ENCODE measurements around the gene SIX5.
"Not testable (repeated sequence)": the region's sequence is repeated elsewhere in the genome, so short reads cannot be mapped to it uniquely, and the experiment has no call there.

SIX5 gene

GRCh38 chr19:45768984-45769782, at the start of gene SIX5:
Gene SIX5 (minus strand): TSS chr19:45769252. CDS start chr19:45768844, 408 bp downstream.
- in situ Hi-C loops (cut with MboI; ENCODE audit: low sequenced_read_pairs), result no loop called here

- in situ Hi-C loops (cut with MboI; ENCODE audit: low sequenced_read_pairs), result no loop called here
These were observed 48.8 kb upstream of the SIX5 start for GRCh38 chr19:45817725-45818301.

- in situ Hi-C loops (cut with MboI; ENCODE audit: low sequenced_read_pairs), result no loop called here
These were observed 48.1 kb upstream of the SIX5 start for GRCh38 chr19:45817010-45817724.

- in situ Hi-C loops (cut with MboI; ENCODE audit: low sequenced_read_pairs), result no loop called here
These were observed 47.4 kb upstream of the SIX5 start for GRCh38 chr19:45816236-45817009.

GRCh38 chr19:45815481-45816216, 46.6 kb upstream of the SIX5 start:
- in situ Hi-C loops (cut with MboI; ENCODE audit: low sequenced_read_pairs), result no loop called here

- in situ Hi-C loops (cut with MboI; ENCODE audit: low sequenced_read_pairs), result no loop called here
These were observed 45.9 kb upstream of the SIX5 start, which contains the start of gene RSPH6A for GRCh38 chr19:45814851-45815480. Gene RSPH6A (minus strand): TSS chr19:45815308. CDS start chr19:45815176, 132 bp downstream.

- in situ Hi-C loops (cut with MboI; ENCODE audit: low sequenced_read_pairs), result no loop called here
These were observed 45.2 kb upstream of the SIX5 start for GRCh38 chr19:45814166-45814780.

- in situ Hi-C loops (cut with MboI; ENCODE audit: low sequenced_read_pairs), result no loop called here
These were observed 43.2 kb upstream of the SIX5 start for GRCh38 chr19:45812297-45812696.

GRCh38 chr19:45809643-45810159, 40.6 kb upstream of the SIX5 start:
- in situ Hi-C loops (cut with MboI; ENCODE audit: low sequenced_read_pairs), result no loop called here

- in situ Hi-C loops (cut with MboI; ENCODE audit: low sequenced_read_pairs), result no loop called here
These were observed 36.7 kb upstream of the SIX5 start for GRCh38 chr19:45805719-45806118.

GRCh38 chr19:45804959-45805230, 35.8 kb upstream of the SIX5 start:
- in situ Hi-C loops (cut with MboI; ENCODE audit: low sequenced_read_pairs), result no loop called here

- in situ Hi-C loops (cut with MboI; ENCODE audit: low sequenced_read_pairs), result no loop called here
These were observed 35.3 kb upstream of the SIX5 start for GRCh38 chr19:45804140-45804958.

GRCh38 chr19:45801603-45802175, 32.6 kb upstream of the SIX5 start:
- in situ Hi-C loops (cut with MboI; ENCODE audit: low sequenced_read_pairs), result no loop called here

- in situ Hi-C loops (cut with MboI; ENCODE audit: low sequenced_read_pairs), result no loop called here
These were observed 31.1 kb upstream of the SIX5 start for GRCh38 chr19:45800070-45800553.

- in situ Hi-C loops (cut with MboI; ENCODE audit: low sequenced_read_pairs), result not testable (repeated sequence)
These were observed 30.5 kb upstream of the SIX5 start for GRCh38 chr19:45799541-45799940.

GRCh38 chr19:45798995-45799517, 30.0 kb upstream of the SIX5 start:
- in situ Hi-C loops (cut with MboI; ENCODE audit: low sequenced_read_pairs), result no loop called here

GRCh38 chr19:45794627-45795026, 25.6 kb upstream of the SIX5 start:
- in situ Hi-C loops (cut with MboI; ENCODE audit: low sequenced_read_pairs), result no loop called here

- in situ Hi-C loops (cut with MboI; ENCODE audit: low sequenced_read_pairs), result no loop called here
These were observed 24.8 kb upstream of the SIX5 start for GRCh38 chr19:45793876-45794275.

All from HL-60/S4 treated with retinoic acid at 250 ng/mL for 4 days and 3 days (cell line).